ENCODE data around the gene CHRNB2. TPM values are rescaled to one million over a fixed set of nuclear protein-coding genes. Genes with fewer than 3 reads are reported as not detected.

CHRNB2 gene
- total and polyA plus RNA-seq, 2 donors (not counting 3 experiments of a cell fraction or from before 2014, with no cell fraction given): not detected

DNA sequence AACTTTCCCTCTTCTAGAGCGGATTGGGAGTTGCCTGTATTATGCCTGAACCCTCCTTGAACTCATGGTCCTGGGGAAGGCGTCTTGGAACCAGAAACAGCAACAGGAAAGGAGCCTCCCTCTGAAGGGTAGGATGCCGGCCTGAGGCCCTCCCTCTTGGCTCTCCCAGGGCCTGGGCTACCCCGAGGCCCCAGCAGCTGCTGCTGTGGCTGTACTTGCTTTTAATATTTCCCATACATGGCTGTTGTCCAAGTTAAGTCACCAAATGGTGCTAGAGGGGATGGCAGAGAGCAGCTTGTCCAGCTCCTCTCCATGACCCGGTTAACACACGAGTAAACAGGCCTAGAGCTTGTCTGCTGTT lies 10.5 kb downstream of the CHRNB2 start:
- dilution Hi-C loops (cut with MboI; ENCODE audit: extremely low pct_ligation_motif_present, low sequenced_read_pairs): no loop called here
- CTCF ChIA-PET: interaction anchor here (1.1 to 1.6 kb wide), 4 partner anchors 18 to 300 kb away, joined by 3 to 7 read pairs (median 4); no protein-coding TSS in a partner anchor
- Histone ChIP-seq H3K79me2 (ENCODE audit: control insufficient read depth, insufficient read depth, low read length) (no peaks in the 10 kb centered on the region), H3K27ac (ENCODE audit: insufficient read depth, low read depth, low read length) (no peak overlapping the region), H2AFZ (ENCODE audit: low read depth, low read length) (no peak overlapping the region), H4K20me1 (replicated peaks; ENCODE audit: control insufficient read depth, extremely low read depth, insufficient read depth, low read length) (no peaks in the 10 kb centered on the region), H3K9me1 (replicated peaks; ENCODE audit: control insufficient read depth, extremely low read depth, insufficient read depth, low read length) (no peaks in the 10 kb centered on the region), H3K4me3 (replicated peaks in 1 of 3; ENCODE audit: insufficient read depth in 1 of 3, low read depth in 1 of 3, low read length in 3 of 3) (no peak overlapping the region), H3K4me1 (ENCODE audit: control insufficient read depth, extremely low read depth, insufficient read depth, low read length) (peaks cover 3% of the 10 kb centered on the region), H3K4me2 (ENCODE audit: insufficient read depth, low read length) (no peak overlapping the region), H3K9me3 (replicated peaks; ENCODE audit: control insufficient read depth, insufficient read depth, low read length) (no peaks in the 10 kb centered on the region), H3K27me3 (ENCODE audit: control insufficient read depth in 2 of 2, insufficient read depth in 2 of 2, low read length in 2 of 2) (no peaks in the 10 kb centered on the region), H3K36me3 (ENCODE audit: control insufficient read depth in 2 of 2, extremely low read depth in 1 of 2, insufficient read depth in 2 of 2, low read length in 2 of 2) (peaks cover 17 to 28% of the 10 kb centered on the region in 2 experiments), H3K9ac (replicated peaks; ENCODE audit: extremely low read depth, insufficient read depth, low read length) (no peak overlapping the region)
- no peak for DNase-seq (ENCODE audit: low read depth, low spot score)
- intact Hi-C loops (cut with micrococcal nuclease): no loop called here
- POLR2A ChIA-PET: no interaction called here
- TF ChIP-seq GATA2 (IDR thresholded peaks at IDR 0.05; ENCODE audit: insufficient read depth, insufficient read length, low read depth, low read length) (no peak), POLR2A (IDR thresholded peaks at IDR 0.05; ENCODE audit: low read depth, low read length) (no peak), JUN (IDR thresholded peaks at IDR 0.05; ENCODE audit: borderline replicate concordance, insufficient read depth, insufficient read length, low read depth) (no peak), MYC (IDR thresholded peaks at IDR 0.05; ENCODE audit: low read depth, low read length) (no peak), POLR2AphosphoS5 (IDR thresholded peaks at IDR 0.05; ENCODE audit: insufficient read depth, low read depth, low read length) (no peak), EZH2 (IDR thresholded peaks at IDR 0.05; ENCODE audit: borderline replicate concordance, low read depth, low read length, severe bottlenecking) (no peak), FOS (IDR thresholded peaks at IDR 0.05; ENCODE audit: borderline replicate concordance, insufficient read depth, low read length) (no peak)
- TF ChIP-seq, protein P1, sequence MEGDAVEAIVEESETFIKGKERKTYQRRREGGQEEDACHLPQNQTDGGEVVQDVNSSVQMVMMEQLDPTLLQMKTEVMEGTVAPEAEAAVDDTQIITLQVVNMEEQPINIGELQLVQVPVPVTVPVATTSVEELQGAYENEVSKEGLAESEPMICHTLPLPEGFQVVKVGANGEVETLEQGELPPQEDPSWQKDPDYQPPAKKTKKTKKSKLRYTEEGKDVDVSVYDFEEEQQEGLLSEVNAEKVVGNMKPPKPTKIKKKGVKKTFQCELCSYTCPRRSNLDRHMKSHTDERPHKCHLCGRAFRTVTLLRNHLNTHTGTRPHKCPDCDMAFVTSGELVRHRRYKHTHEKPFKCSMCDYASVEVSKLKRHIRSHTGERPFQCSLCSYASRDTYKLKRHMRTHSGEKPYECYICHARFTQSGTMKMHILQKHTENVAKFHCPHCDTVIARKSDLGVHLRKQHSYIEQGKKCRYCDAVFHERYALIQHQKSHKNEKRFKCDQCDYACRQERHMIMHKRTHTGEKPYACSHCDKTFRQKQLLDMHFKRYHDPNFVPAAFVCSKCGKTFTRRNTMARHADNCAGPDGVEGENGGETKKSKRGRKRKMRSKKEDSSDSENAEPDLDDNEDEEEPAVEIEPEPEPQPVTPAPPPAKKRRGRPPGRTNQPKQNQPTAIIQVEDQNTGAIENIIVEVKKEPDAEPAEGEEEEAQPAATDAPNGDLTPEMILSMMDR (IDR thresholded peaks at IDR 0.05; ENCODE audit: extremely low read depth in 1 of 2, insufficient read depth in 1 of 2, low read depth in 1 of 2, low read length in 2 of 2): no peak
- TF ChIP-seq, protein P2, sequence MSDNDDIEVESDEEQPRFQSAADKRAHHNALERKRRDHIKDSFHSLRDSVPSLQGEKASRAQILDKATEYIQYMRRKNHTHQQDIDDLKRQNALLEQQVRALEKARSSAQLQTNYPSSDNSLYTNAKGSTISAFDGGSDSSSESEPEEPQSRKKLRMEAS (IDR thresholded peaks at IDR 0.05; ENCODE audit: insufficient read depth, insufficient read length): no peak
- no peak for FAIRE-seq
- BruUV-seq (replicated peaks): no TSS peak
